Measurements from ENCODE around the gene ZNF385A. TPM values are rescaled to one million over a fixed set of nuclear protein-coding genes. Genes with fewer than 3 reads are reported as not detected.
"Not testable (repeated sequence)": the region's sequence is repeated elsewhere in the genome, so short reads cannot be mapped to it uniquely, and the experiment has no call there.

ZNF385A gene
- total and polyA plus RNA-seq, 8 donors: 1.2 to 35.7 (median 12.4) TPM

DNA sequence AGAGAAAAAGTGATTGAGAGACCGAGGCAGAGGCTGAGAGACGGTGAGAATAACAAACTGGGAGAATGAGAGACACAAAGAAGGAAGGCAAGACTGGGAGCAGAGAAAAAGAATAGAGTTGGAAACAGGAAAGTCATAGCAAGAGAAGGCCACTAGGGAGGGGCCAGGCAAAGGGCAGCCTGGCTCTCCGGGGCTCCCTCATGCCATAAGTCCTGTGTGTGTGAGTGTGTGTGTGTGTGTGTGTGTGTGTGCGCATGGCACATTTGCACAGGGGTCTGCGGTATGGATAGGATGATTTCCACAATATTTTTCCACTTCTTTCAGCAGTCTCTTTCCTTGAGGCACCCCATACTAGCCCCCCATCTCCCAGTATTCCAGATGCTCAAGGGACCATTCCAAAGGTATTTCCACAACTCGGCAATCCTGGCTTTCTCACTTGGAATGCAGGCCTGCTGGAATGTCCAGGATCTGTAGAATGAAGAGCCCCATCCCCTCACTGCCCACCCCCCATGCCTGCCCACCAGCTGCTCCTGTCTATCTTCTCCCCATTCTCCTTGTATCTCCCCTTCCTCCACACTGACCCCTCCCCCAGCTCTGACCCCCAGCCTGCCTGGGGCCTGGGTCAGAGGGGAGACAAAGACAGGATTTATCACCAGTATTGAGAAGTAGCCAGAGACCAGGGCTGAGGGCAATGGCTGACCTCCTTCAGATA lies 29.3 kb downstream of the ZNF385A start:
- no peak overlapping the region for H3K4me3 ChIP-seq
- peaks cover 36 to 80% (median 56%) of the 10 kb centered on the region in 4 donors for H3K4me1 ChIP-seq
- H3K9me3 ChIP-seq: no peaks in the 10 kb centered on the region
- intact Hi-C loops (cut with DNase I; ENCODE audit: low total_unique reads): no loop called here
- peaks cover 11 to 25% (median 18%) of the 10 kb centered on the region in 4 donors for H3K36me3 ChIP-seq
- DNase-seq: no peak
- H3K27me3 ChIP-seq: no peaks in the 10 kb centered on the region
- TF ChIP-seq EP300 (IDR thresholded peaks at IDR 0.05): no peak
- TF ChIP-seq POLR2AphosphoS5 (IDR thresholded peaks at IDR 0.05): no peak
- TF ChIP-seq, protein P1, sequence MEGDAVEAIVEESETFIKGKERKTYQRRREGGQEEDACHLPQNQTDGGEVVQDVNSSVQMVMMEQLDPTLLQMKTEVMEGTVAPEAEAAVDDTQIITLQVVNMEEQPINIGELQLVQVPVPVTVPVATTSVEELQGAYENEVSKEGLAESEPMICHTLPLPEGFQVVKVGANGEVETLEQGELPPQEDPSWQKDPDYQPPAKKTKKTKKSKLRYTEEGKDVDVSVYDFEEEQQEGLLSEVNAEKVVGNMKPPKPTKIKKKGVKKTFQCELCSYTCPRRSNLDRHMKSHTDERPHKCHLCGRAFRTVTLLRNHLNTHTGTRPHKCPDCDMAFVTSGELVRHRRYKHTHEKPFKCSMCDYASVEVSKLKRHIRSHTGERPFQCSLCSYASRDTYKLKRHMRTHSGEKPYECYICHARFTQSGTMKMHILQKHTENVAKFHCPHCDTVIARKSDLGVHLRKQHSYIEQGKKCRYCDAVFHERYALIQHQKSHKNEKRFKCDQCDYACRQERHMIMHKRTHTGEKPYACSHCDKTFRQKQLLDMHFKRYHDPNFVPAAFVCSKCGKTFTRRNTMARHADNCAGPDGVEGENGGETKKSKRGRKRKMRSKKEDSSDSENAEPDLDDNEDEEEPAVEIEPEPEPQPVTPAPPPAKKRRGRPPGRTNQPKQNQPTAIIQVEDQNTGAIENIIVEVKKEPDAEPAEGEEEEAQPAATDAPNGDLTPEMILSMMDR (IDR thresholded peaks at IDR 0.05): no peak
- TF ChIP-seq POLR2A (IDR thresholded peaks at IDR 0.05): no peak
- 73 to 77% (median 74%) methylated on average over 6 of the region's 6 CpGs for WGBS, 5 donors
- peak overlapping the region in 3 of 5 donors; percentile 10 to 92 (median 35) for H3K27ac ChIP-seq

DNA sequence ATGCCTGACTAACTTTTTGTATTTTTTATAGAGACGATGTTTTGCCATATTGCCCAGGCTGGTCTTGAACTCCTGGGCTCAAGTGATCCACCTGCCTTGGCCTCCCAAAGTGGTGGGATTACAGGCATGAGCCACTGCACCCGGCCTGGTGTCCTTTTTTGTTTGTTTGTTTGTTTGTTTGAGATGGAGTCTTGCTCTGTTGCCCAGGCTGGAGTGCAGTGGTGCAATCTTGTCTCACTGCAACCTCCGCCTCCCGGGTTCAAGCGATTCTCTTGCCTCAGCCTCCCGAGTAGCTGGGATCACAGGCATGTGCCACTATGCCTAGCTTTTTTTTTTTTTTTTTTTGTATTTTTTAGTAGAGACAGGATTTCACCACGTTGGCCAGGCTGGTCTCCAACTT lies 30.3 kb downstream of the ZNF385A start:
- DNase-seq; H3K9me3 ChIP-seq; H3K27me3 ChIP-seq; H3K4me3 ChIP-seq; intact Hi-C loops (cut with DNase I; ENCODE audit: low total_unique reads): not testable (repeated sequence)
- Histone ChIP-seq H3K4me1 (peaks cover 29 to 70% (median 50%) of the 10 kb centered on the region in 4 donors), H3K36me3 (peaks cover 20 to 35% (median 28%) of the 10 kb centered on the region in 4 donors), H3K27ac (peak overlapping the region in 1 of 5 donors; percentile 84)
- 74 to 79% (median 77%) methylated on average over 7 of the region's 7 CpGs for WGBS, 5 donors

DNA sequence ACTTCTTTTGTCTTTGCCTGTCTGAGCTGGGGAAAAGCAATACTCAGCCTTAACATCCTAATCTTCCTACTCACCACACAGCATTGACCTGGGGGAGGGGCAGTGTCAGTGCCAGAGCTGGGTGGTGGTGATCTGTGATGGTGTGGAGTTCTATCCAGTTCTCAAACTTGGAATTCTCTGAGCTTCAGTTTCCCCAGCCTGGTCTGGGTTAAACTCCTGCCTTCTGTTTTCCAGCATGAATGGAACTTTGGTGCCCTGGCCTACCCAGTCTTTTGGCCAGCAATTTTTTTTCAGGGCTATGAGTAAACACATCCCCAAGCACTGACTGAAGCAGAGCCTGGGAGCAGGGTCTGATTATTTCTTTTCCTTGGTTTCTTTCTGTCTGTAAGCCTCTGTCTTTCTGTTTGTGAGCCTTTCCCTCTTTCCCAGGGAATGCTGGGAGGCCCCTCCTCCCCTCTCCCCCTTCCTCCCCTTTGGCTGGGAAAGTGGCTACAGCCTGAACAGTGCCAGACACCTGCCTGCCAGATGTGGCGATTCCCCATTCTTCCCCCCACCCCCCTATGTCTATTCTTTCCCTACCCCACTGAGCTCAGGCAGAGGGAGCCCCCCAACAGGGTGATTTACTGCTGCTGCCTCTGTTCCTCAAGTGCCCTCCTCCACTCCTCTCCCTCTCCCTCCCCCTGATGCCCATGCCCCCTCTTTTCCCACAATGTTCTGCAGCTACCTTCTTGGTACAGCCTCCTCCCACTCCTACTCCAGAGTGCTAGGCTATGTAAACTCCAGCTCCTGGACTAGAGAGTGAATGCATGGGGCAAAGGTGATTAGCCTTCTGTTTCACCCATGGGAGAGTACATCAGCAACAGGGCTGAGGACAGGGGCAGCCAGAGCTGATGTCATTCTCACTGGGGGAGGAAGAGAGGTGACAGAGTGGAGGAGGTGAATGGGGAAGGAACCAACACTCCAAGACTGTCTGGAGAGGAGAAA lies 31.4 kb downstream of the ZNF385A start:
- TF ChIP-seq, protein P1 (IDR thresholded peaks at IDR 0.05): no peak
- TF ChIP-seq POLR2A (IDR thresholded peaks at IDR 0.05) (no peak), POLR2AphosphoS5 (IDR thresholded peaks at IDR 0.05) (no peak), EP300 (IDR thresholded peaks at IDR 0.05) (no peak)
- peak in 1 of 2 donors; percentile 76 for DNase-seq
- peak overlapping the region; percentile 31 to 84 (median 66) for H3K27ac ChIP-seq
- 0 to 40% (median 14%) methylated on average over 1 of the region's 1 CpG for WGBS, 5 donors
- H3K4me3 ChIP-seq: no peak overlapping the region
- H3K9me3 ChIP-seq: no peaks in the 10 kb centered on the region
- intact Hi-C loops (cut with DNase I; ENCODE audit: low total_unique reads): no loop called here
- H3K4me1 ChIP-seq: peaks cover 21 to 64% (median 47%) of the 10 kb centered on the region in 4 donors
- no peaks in the 10 kb centered on the region for H3K27me3 ChIP-seq
- H3K36me3 ChIP-seq: peaks cover 30 to 46% (median 39%) of the 10 kb centered on the region in 4 donors

DNA sequence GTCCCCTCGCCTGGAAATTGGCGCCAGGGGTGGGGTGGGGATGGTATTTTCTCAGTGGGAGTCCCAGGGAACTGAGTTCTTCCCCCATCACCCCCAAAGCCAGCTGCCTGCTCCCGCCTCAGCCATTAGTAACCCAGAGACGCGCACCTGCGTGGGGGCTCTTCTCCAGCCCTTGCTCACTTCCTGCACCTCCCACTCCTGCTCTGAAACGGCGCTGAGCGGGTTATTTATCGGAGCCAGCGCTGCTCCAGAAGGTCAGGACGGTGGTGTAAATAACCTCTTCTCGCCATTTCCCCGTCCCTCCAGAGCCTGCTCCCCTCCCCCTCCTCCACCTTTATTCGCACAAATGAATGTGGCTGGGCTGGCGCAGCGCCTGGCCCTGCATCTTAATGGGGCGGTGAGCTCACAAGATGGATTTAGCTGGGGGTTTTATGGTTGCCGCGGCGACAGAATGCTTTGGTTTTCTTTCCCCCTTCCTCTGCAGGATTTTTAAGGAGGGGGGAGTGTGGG lies 32.5 kb downstream of the ZNF385A start:
- Histone ChIP-seq H3K27ac (peak overlapping the region; percentile 41 to 84 (median 66)), H3K9me3 (no peaks in the 10 kb centered on the region), H3K4me1 (peaks cover 16 to 53% (median 40%) of the 10 kb centered on the region in 4 donors), H3K27me3 (no peaks in the 10 kb centered on the region), H3K4me3 (peak overlapping the region in 3 of 4 donors; percentile 11 to 27 (median 20)), H3K36me3 (peaks cover 41 to 57% (median 50%) of the 10 kb centered on the region in 4 donors)
- intact Hi-C loops (cut with DNase I; ENCODE audit: low total_unique reads): no loop called here
- TF ChIP-seq POLR2A (IDR thresholded peaks at IDR 0.05): no peak
- TF ChIP-seq POLR2AphosphoS5 (IDR thresholded peaks at IDR 0.05): no peak
- WGBS, 5 donors: 15 to 26% (median 20%) methylated on average over 13 to 21 of the region's 21 CpGs
- peak; percentile 49 to 94 for DNase-seq

DNA sequence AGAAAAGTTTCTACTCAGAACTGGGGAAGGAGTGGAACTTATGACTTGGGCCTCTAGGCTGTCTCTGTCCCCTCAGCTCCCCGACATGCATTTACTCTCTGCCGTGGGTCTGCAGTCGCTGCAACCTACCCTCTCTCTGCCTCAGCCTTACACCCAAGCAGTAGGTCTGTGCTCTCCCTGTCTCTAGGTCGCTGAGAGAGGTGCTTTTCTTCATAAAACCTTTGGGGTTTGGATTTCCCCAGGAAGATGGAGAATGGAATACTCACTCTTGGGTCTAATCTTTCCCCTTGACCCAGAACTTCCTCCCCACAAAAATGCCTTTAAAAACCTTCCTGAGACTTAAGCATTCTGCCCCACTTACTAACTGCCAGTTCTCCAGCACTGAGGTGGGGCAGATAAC lies 33.2 kb downstream of the ZNF385A start:
- H3K27ac ChIP-seq: peak overlapping the region in 2 of 5 donors; percentile 76 to 84
- TF ChIP-seq EP300 (IDR thresholded peaks at IDR 0.05): no peak
- no peak for TF ChIP-seq POLR2A (IDR thresholded peaks at IDR 0.05)
- TF ChIP-seq POLR2AphosphoS5 (IDR thresholded peaks at IDR 0.05): no peak
- no peaks in the 10 kb centered on the region for H3K9me3 ChIP-seq
- DNase-seq: no peak
- intact Hi-C loops (cut with DNase I; ENCODE audit: low total_unique reads): no loop called here
- peaks cover 16 to 46% (median 36%) of the 10 kb centered on the region in 4 donors for H3K4me1 ChIP-seq
- no peak overlapping the region for H3K4me3 ChIP-seq
- H3K27me3 ChIP-seq: no peaks in the 10 kb centered on the region
- peaks cover 47 to 64% (median 57%) of the 10 kb centered on the region in 4 donors for H3K36me3 ChIP-seq
- 52 to 69% (median 67%) methylated on average over 4 of the region's 4 CpGs for WGBS, 5 donors
